OCI-M1 (cell line): ENCODE measurements around the gene IRS1.

Source experiments
- DNase-seq: peaks from one replicate; lab custom pipeline; 2025; lab: John Stamatoyannopoulos, UW

The IRS1 gene

DNA sequence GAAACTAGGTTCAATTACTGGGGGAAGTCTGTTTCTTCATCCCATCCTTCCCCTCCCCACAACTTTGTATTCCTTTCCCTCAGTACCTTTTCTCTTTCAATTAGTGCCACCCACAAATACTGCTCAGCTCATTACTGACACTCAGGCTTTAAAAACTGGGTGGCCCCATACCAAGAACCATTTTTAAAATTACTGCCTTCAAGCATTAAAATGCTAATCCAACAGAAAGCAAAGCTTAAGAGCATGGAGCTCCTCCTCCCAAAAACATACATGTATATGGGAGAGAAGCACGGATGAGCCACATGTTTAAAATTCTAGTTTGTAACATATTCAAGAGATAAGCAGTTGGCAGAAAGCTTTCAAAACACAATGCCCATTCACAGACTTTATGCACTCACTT, 44.0 kb downstream of the IRS1 start:
- no peak for DNase-seq

DNA sequence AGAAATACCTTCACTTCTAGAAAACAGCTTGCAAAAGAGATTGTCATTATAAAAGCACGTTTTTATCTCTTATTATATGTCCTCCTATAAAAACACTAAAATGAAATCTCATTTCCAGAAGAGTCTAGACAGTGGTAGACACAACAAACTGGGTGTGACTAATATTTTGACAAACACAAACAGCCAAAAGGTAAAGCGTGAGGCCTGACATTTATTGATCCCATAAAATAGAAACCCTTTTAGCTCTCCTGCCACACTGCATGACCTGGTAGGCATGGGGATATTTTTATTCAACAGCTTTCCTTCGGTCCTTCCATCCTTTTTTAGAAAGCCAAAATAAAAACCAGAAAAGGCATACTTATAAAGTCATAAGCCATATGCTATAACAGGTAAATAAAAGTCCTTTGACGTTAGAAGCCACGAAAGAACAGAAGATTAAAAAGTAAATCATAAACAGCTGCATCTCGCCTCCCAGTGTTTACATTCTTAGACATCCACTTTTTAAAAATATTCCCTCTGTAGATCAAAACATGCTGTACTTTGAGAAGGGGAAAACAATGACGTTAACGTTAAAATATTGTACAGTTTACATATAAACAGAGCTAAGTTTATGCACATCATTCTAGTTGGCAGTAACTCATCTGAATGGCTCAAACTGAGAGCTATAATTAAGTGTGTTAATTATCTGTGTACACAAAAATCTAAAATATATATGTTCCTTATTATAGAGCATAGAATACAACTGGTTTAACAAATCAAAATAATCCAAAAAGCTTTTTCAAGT, 44.6 kb downstream of the IRS1 start:
- DNase-seq = no peak

- DNase-seq = no peak
These were observed 46.7 kb downstream of the IRS1 start for GRCh38 chr2:226752887-226753286.

DNA sequence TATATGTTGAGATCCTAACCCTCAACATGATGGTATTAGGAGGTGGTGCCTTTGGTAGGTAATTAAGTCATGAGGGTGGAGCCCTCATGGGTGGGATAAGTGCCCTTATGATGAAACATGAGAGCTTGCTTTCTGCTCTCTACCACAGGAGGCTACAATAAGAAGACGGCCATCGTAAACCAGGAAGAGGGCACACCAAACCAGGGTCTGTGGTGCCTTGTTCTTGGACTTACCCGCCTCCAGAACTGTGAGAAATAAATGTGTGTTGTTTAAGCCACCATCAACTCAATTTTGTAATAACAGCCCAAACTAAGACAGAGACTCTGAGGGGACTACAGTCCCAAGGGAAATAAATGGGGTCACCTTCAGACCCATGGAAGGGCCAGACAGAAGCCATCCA, 52.3 kb downstream of the IRS1 start:
- no peak for DNase-seq

DNA sequence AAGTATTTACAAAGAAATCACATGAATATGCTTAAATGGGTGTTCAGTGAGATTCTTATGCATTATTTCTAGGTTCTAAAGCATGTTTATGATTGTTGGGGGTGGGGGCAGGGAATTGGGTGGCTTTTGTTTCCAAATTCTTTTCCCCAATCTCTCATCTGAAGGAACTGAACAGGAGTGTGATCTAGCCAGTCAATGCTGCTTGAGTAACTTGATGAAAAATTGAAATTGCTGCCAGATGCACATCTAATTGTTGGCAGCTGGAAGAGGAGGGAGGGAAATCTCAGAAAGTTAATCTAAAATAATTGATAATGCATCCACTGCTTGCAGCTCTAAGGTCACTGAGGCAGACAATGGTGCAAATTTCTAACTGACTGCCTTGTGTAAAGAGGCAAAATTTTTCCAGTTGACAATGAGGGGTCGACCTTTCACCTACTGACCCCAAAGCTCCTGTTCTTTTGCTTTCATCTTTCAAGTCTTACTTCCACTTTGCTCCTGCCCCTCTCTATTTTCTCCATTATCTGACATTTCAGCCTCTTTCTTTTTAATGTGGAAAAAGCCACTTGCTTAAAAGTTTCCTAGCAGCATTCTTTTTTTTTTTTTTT, 53.3 kb downstream of the IRS1 start:
- DNase-seq = no peak

DNA sequence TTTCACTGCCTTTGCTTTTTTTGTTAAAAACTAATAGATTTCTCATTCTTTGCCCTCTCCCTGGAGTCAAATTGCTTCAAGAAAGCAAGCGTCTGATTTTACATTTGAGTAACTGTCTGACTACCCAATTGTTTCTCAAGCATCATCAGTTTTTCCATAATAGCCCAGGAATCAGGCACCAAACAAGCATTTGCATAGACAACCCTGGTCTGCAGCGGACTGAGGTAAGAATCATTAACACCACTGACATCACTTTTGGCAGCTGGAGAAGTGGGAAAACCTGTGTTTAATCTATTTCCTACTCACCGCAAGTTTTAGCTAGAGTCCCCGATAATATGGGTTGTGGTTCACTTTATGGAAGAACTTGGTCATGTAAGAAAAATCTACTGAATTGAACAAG, 55.7 kb downstream of the IRS1 start:
- no peak for DNase-seq

DNA sequence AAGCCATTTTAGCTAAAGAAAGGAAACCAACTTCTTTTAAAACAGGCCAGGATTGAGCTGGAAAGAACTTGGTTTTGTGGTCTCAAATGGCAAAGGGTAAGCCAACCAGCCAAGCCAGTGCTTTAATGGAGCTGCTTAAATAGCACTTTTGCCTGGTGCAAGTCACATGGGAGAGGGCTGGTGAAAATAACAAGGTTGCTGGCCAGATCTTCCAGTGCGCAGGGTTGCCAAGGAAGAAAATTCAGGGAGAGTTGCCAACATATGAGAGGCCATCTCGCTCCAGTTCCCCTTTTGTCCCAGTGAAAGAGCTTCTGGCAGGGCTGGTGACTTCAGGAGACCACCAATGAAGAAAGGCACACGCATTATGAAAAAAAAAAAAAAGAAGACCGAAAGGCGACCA, 57.3 kb downstream of the IRS1 start:
- DNase-seq = no peak

DNA sequence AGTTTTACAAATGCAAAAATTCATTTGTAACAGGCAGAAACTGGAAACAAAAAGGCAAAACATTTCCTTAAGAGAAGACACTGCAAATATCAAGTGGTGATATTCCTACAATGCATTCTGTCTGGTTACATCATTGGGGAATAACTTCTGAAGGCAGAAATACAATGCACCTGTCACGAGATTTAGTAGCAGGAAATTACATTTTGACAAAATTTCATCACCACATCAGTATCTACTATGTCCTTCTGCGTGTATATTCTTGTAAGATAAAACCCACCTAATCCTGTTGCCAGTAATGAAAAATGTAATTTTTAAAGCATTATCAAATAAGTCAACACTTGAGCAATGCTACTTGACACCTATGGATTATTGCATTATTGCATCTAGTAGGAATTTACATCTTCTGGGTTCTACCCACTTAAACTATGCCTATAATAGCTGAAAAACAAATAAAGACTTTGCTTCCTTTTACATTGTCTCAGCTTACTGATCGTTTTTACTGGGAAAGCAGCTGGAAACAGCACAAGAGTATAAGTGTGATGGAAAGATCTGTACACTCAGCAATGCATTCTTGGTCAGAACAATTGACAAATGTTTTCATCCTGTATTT, 59.5 kb downstream of the IRS1 start:
- DNase-seq = no peak

DNA sequence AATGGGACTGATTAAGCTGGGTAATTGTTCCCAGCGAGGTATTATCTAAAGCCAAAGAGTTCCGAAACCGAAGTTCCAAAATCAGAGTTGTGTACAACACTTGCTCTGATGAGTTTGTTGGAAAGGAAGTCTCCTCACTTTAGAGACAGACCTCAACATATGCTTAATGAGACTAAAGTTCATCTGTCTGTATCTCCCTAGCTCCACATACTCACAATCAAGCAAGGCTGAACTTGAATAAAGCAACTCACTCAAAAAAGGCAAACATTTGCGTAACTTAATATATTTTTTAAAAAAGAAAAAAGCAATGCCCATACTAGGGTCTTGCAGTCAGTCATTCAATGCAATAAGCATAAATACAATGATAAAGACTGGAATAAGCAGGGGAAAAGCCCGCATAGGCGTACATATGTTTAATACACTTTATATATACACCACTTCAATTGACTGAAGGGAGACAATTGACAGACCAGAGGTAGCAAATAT, 60.0 kb downstream of the IRS1 start:
- DNase-seq = no peak

GRCh38 chr2:226738821-226739544, 60.6 kb downstream of the IRS1 start:
- DNase-seq = no peak

GRCh38 chr2:226738191-226738820, 61.3 kb downstream of the IRS1 start:
- no peak for DNase-seq

DNA sequence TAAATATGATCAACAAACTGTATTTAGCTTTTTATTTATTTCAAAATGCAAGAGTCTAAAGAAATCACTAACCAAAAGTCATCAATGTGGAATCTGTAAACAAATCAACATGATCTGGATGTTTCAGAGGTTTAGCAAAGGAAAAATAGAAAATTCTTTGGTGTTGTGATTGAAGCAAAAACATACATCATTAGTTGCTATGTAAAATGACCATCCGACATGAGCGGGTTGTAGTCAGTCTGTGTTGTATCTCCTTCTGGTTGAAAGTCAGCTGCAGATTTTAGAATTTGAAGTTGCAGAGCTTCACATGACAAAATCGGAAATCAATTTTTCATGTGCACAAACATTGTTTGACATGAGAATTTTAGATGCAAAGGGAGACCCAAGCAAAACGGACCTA, 63.2 kb downstream of the IRS1 start:
- DNase-seq = no peak

DNA sequence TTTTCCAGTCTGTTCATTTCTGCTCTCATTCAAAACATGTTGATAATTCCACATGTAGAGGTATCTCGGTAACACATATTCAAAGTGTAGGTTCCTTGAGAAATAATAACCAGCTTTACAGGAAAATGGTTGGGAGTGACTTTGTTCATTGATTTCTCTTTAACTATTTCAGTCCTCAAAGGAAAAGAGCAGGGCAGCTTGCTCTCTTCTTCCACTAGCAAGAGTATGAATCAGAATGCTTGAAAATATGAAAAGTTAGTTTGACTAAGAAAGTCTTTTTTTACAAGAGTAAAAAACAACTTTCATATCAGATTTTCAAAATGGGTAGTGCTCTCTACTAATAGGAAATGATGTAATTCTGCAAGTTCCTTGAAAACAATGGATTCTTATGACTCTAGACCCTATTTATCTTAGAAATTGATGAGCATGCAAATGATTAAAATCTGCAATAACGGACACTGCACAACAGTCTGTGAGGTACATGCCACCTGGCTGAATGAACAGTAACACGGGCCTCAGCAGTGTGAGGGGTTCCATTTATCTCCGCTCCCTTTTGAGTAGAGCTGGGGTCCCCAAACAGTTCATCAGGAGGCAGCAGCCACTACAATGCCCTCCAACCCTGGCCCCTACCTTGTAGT, 65.6 kb downstream of the IRS1 start:
- no peak for DNase-seq

GRCh38 chr2:226733189-226733858, 66.3 kb downstream of the IRS1 start:
- no peak for DNase-seq

DNA sequence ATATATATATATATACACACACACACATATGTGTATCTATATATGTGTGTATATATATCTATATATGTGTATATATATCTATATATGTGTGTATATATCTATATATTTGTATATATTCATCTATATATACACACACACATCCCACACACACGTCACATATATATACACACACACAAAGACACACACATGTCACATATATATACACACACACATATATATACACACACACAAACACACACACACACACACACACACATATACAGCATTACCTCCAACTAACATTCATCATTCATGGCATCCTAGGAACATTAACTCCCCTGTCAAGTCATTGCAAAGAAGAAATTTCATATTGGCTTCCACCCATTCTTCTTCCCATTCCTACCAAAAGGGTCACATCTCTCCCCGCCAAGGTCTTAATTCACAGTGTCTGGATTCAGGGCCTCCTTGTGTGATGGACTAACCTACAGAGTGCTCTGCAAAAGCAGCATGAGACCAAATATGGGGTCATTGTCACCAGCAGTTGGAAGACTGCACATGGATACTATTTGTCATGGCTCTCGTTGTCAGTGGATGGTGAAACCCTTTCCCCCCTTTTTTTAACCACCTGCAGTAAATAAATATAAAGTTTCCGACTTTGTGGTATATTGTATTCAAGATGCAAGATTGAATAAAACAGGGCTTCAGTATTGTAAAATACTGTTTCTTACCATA, 67.0 kb downstream of the IRS1 start:
- no peak for DNase-seq

DNA sequence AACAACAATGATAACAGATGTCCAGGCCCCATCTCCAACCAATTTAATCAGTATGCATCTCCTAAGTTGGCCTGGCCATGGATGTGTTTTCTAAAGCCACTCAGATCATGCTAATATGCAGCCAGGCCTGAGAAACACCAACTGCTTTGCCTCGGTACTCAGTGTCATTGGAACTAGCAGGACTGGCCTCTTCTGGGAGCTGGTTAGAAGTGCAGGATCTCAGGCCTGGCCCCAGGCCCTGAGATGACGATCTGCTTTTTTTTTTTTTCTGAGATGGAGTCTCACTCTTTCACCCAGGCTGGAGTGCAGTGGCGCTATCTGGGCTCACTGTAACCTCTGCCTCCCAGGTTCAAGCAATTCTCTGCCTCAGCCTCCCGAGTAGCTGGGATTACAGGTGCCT, 69.1 kb downstream of the IRS1 start:
- DNase-seq = peak; percentile 31

DNA sequence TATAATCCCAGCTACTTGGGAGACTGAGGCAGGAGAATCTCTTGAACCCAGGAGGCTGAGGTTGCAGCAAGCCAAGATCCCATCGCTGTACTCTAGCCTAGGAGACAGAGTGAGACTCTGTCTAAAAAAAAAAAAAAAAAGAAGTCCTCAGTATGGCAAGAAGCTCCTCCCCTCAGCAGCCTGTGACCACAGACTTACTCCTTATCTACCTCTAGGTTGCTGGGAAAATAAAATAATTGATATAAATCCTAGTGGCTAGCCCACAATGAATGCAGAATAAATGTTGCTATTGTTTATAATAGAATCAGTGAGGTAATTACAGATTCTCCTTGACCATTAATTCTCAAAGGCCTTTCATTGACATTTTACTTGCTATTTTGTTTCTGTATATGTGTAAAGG, 70.6 kb downstream of the IRS1 start:
- DNase-seq = peak; percentile 33

- no peak for DNase-seq
These were observed 72.4 kb downstream of the IRS1 start for GRCh38 chr2:226727251-226727650.

DNA sequence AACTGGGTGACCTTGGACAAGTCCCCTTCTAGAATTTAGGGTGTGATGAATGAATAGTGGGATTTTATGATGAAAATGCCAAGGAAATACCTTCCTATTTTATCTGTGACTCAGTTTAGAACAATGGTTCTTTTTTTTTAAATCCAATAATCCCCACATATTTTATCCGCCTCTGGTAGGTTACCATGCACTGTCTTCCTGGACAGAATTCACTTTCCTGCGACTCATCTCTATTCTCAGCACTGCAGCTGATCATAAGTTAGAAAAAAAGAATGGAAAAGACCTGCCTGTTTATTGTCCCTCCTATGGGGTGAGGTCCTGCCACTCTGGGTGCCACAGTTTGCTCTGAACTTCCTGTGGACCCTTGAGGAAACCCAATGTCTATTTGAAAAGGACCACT, 73.1 kb downstream of the IRS1 start:
- DNase-seq = no peak

- no peak for DNase-seq
These were observed 74.3 kb downstream of the IRS1 start for GRCh38 chr2:226725126-226725860.
